Smooth muscle cell (in vitro differentiated cells): Measurements from ENCODE around the gene OVAAL. TPM values are rescaled to one million over a fixed set of nuclear protein-coding genes. Genes with fewer than 3 reads are reported as not detected.
A peak's percentile ranks its signal among the peaks of the same experiment; 100 is the strongest.

Experiments used
- DNase-seq: peaks from one replicate; lab custom pipeline; 2025; ENCODE audit not compliant: unreplicated experiment; lab: John Stamatoyannopoulos, UW
- H2AFZ ChIP-seq: fragments of 200-600 bp; sonication (generic); 2 replicates; pipeline ENCODE4 v1.6.0; 2016; ENCODE audit warnings: antibody characterized with exemption, low read depth, mild to moderate bottlenecking
- H3F3A ChIP-seq: fragments of 200-600 bp; sonication (generic); 2 replicates; pipeline ENCODE4 v1.6.0; 2017; ENCODE audit warnings: antibody characterized with exemption, low read depth
- H3K27ac ChIP-seq: fragments of 200-600 bp; sonication (generic); 2 replicates; pipeline ENCODE4 v1.5.1; 2016; ENCODE audit warnings: low read depth, mild to moderate bottlenecking
- H3K27me3 ChIP-seq: fragments of 200-600 bp; sonication (generic); 2 replicates; pipeline ENCODE4 v1.6.1; 2016; ENCODE audit warnings: low read depth, mild to moderate bottlenecking
- H3K36me3 ChIP-seq: fragments of 200-600 bp; sonication (generic); 2 replicates; pipeline ENCODE4 v1.5.1; 2016; ENCODE audit warnings: low read depth
- H3K4me1 ChIP-seq: fragments of 200-600 bp; sonication (generic); 2 replicates; pipeline ENCODE4 v1.5.1; 2016; ENCODE audit warnings: low read depth
- H3K4me2 ChIP-seq: fragments of 200-600 bp; sonication (generic); 2 replicates; pipeline ENCODE4 v1.6.0; 2016; ENCODE audit warnings: mild to moderate bottlenecking
- H3K4me3 ChIP-seq: fragments of 200-600 bp; sonication (generic); 2 replicates; pipeline ENCODE4 v1.5.1; 2016; ENCODE audit warnings: mild to moderate bottlenecking
- H3K79me2 ChIP-seq: fragments of 200-600 bp; sonication (generic); 2 replicates; pipeline ENCODE4 v1.6.0; 2016; ENCODE audit warnings: low read depth, mild to moderate bottlenecking
- H3K9ac ChIP-seq: fragments of 200-600 bp; sonication (generic); 2 replicates; pipeline ENCODE4 v1.6.0; 2016; ENCODE audit warnings: low read depth
- H3K9me3 ChIP-seq: fragments of 200-600 bp; sonication (generic); replicated peaks from 2 replicates; pipeline ENCODE4 v1.5.1; 2016; ENCODE audit warnings: low read depth
- H4K20me1 ChIP-seq: fragments of 200-600 bp; sonication (generic); 2 replicates; pipeline ENCODE4 v1.6.0; 2016; ENCODE audit warnings: low read depth
- WGBS: methylation state at CpG from one replicate; pipeline ENCODE4 v1.1.7; 2016; ENCODE audit warnings: low lambda C conversion rate; 5-methylcytosine and 5-hydroxymethylcytosine counted together
- polyA plus RNA-seq: library from polyadenylated mRNA; unstranded; fragments of >200 nt; fragmentation: Nextera tagmentation; extraction: Ambion mirVana; gene quantifications from 2 replicates; pipeline ENCODE4 v1.2.1, GENCODE V29; 2016
- total RNA-seq: library from RNA; depleted of rRNA; stranded (reverse); fragments of >200 nt; gene quantifications from 2 replicates; pipeline ENCODE4 v1.2.3, GENCODE V29; 2014
- TF ChIP-seq, protein P1 (sequence below): fragments of 200-600 bp; sonication (generic); IDR thresholded peaks from 2 replicates; pipeline ENCODE4 v1.5.1; 2017; ENCODE audit warnings: borderline replicate concordance, mild to moderate bottlenecking, antibody characterized with exemption; ENCODE audit not compliant: insufficient read depth, poor library complexity, severe bottlenecking

The OVAAL gene
- total and polyA plus RNA-seq, 2 experiments from 2014 or later = not detected

DNA sequence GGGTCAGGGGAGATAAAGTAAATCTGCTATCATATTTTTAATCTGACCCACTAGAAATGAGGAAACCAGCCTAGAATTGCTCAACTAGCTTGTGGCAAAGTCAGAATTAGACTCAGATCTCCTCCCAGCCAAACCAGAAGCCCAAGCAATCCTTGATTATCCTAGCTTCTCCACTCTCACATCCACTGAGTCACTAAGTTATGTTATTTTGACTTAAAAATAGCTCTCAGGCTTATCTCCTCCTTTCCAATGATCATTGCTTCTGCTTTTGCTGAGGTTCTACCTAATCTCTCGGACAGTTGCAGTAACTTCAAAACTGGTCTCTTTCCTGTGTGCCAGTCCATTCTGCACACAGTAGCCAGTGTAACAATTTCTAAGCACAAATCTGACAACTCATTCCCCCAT lies 22.9 kb downstream of the OVAAL start:
- H3K4me2 ChIP-seq = peak overlapping the region; percentile 28
- WGBS = 19% methylated on average over 1 of the region's 1 CpG

DNA sequence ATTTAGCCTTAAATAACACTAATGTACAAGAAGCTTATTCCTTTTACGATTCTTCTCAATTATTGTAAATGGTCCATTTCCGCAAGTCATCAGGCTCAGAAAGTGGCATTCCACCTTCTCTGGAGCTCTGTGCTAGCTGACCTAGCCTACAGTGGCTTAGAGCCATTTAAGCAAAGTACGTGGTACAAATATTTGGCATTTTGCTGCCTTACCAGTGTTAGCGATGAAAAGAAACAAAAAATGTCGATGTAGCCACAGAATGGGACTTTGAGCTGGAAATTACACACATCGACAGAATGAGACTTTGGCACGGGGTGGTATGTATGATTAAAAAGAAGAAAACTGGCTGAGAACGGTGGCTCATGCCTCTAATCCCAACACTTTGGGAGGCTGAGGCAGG lies 26.1 kb downstream of the OVAAL start:
- Histone ChIP-seq H3K4me2 (no peak overlapping the region), H3K9ac (no peak overlapping the region), H3K4me3 (no peak overlapping the region), H3K27me3 (peaks cover 4% of the 10 kb centered on the region), H2AFZ (no peak overlapping the region), H3K4me1 (peaks cover 8% of the 10 kb centered on the region), H3K36me3 (no peaks in the 10 kb centered on the region), H3K9me3 (no peaks in the 10 kb centered on the region), H3K79me2 (no peaks in the 10 kb centered on the region), H3F3A (peaks cover 5% of the 10 kb centered on the region), H3K27ac (peak overlapping the region; percentile 85), H4K20me1 (no peaks in the 10 kb centered on the region)
- TF ChIP-seq, protein P1, sequence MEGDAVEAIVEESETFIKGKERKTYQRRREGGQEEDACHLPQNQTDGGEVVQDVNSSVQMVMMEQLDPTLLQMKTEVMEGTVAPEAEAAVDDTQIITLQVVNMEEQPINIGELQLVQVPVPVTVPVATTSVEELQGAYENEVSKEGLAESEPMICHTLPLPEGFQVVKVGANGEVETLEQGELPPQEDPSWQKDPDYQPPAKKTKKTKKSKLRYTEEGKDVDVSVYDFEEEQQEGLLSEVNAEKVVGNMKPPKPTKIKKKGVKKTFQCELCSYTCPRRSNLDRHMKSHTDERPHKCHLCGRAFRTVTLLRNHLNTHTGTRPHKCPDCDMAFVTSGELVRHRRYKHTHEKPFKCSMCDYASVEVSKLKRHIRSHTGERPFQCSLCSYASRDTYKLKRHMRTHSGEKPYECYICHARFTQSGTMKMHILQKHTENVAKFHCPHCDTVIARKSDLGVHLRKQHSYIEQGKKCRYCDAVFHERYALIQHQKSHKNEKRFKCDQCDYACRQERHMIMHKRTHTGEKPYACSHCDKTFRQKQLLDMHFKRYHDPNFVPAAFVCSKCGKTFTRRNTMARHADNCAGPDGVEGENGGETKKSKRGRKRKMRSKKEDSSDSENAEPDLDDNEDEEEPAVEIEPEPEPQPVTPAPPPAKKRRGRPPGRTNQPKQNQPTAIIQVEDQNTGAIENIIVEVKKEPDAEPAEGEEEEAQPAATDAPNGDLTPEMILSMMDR = no peak
- no peak for DNase-seq
- WGBS = 82% methylated on average over 8 of the region's 8 CpGs

More for the DNA sequence above, 22.9 kb downstream of the OVAAL start:
- H3K36me3 ChIP-seq = no peaks in the 10 kb centered on the region
- H3K9me3 ChIP-seq = no peaks in the 10 kb centered on the region
- H3K27me3 ChIP-seq = no peaks in the 10 kb centered on the region
- DNase-seq = no peak
- peak overlapping the region; percentile 31 for H3K27ac ChIP-seq
- H3K9ac ChIP-seq = no peak overlapping the region
- TF ChIP-seq, protein P1 = no peak
- peaks cover 5% of the 10 kb centered on the region for H3F3A ChIP-seq
- no peaks in the 10 kb centered on the region for H4K20me1 ChIP-seq
- H3K79me2 ChIP-seq = no peaks in the 10 kb centered on the region
- H3K4me3 ChIP-seq = no peak overlapping the region
- H2AFZ ChIP-seq = no peak overlapping the region
- H3K4me1 ChIP-seq = peaks cover 11% of the 10 kb centered on the region

DNA sequence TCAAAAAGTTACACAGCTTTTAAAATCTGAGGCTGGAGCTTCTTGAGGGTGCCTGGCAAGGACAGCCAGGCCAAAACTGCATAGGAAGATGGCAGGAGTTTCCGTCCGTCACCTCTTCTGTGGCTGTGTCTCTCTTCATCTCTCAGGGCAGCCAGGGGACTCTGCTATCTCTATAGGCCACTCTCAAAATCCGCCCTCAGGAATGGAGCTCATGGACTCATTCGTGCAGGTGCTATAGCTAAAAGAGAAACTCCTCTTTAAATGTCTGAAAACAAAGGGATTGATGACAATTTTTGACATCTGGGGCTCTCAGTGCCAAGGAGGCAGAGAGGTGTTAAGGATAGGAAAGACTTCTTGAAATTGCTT lies 27.2 kb downstream of the OVAAL start:
- no peak for DNase-seq
- Histone ChIP-seq H3K27me3 (peaks cover 10% of the 10 kb centered on the region), H3F3A (peaks cover 5% of the 10 kb centered on the region), H3K36me3 (no peaks in the 10 kb centered on the region), H3K4me3 (no peak overlapping the region), H3K4me2 (peak overlapping the region; percentile 64), H3K27ac (peak overlapping the region; percentile 85), H2AFZ (no peak overlapping the region), H3K4me1 (no peaks in the 10 kb centered on the region), H3K9ac (peak overlapping the region; percentile 54), H4K20me1 (no peaks in the 10 kb centered on the region), H3K9me3 (no peaks in the 10 kb centered on the region), H3K79me2 (no peaks in the 10 kb centered on the region)
- TF ChIP-seq, protein P1 = no peak
- WGBS = 93% methylated on average over 4 of the region's 4 CpGs

DNA sequence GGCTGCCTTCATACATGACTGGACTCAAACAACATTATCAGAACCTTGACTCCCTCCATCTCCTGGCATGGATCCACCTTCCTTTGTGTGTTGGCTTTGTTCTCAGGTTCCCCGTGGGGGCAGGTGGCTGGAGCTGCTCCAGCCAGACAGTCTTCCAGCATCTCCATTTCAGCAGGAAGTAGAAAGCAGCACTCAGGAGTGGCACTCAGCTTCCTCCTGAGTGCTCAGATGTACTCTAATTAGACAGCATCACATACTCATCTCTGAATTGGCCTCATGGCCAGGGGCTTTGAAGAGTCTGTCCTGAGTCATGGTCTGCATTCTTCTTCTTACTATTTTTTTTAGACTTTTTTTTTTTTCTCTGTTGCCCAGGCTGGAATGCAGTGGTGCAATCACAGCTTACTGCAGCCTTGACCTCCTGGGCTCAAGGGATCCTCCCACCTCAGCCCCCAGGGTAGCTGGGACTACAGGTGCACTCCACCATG lies 27.9 kb downstream of the OVAAL start:
- Histone ChIP-seq H3K36me3 (no peaks in the 10 kb centered on the region), H3K9ac (no peak overlapping the region), H3K27ac (peak overlapping the region; percentile 85), H3K4me3 (no peak overlapping the region), H3K4me2 (peak overlapping the region; percentile 64), H3K4me1 (no peaks in the 10 kb centered on the region), H3K27me3 (peaks cover 10% of the 10 kb centered on the region), H3F3A (peaks cover 3% of the 10 kb centered on the region), H2AFZ (no peak overlapping the region), H3K79me2 (no peaks in the 10 kb centered on the region), H4K20me1 (no peaks in the 10 kb centered on the region), H3K9me3 (no peaks in the 10 kb centered on the region)
- WGBS = 70% methylated on average over 1 of the region's 1 CpG
- no peak for DNase-seq
- TF ChIP-seq, protein P1 = no peak
